GM21529 (cell line): ENCODE measurements around the gene SHISA2.

Experiments used
- ATAC-seq: cut with Tn5 transposase; IDR thresholded peaks from one replicate; pipeline ENCODE4 v1.9.1; 2021; ENCODE audit not compliant: unreplicated experiment

Gene SHISA2

DNA sequence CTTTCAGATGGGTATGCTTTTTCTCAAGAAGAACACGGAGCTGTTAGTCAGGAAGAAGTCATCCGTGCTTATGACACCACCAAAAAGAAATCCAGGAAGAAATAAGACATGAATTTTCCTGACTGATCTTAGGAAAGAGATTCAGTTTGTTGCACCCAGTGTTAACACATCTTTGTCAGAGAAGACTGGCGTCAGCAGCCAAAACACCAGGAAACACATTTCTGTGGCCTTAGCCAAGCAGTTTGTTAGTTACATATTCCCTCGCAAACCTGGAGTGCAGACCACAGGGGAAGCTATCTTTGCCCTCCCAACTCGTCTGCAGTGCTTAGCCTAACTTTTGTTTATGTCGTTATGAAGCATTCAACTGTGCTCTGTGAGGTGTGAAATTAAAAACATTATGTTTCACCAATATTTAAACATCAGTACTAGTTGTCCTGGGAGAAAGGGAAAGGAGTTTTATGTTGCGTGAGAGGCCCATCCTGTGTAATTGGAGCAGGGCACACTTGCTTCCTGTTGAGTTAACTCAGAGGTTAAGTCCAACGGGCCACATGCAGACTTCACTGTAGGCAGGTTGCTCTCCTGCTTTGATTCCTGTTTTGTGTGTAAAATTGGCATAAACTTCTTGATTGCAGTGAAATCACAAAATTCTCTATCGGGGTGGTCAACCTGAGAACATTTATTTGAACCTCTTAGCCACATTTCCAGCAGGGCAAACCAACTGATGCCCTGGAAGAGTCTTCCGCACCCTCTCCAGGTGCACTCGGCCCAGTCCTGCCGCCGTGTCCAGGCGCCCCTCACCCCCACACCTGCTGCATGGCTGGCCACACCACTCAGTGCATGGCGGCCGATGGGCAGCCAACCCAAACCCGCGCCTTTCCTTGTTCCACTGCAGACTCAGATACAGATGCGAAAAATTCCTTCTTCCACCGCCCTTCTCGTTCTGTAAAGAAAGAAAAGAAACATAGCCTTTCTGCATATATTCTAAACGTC, 31.6 kb downstream of the SHISA2 start:
- no peak for ATAC-seq

DNA sequence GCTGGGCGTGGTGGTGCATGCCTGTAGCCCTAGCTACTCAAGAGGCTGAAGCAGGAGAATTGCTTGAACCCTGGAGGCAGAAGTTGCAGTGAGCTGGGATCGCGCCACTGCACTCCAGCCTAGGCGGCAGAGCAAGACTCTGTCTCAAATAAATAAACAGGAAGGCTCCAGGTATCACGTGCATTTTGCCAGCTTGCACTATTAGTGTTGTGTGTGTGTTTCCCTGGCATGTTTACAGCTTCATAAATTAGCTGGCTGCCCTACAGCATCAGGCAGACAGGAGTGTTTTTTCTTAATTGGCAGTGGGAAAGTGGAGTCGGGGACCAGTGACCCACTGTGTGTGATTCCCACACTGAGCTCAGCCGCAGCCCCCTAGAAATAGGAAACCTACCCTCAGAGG, 32.6 kb downstream of the SHISA2 start:
- ATAC-seq: no peak

DNA sequence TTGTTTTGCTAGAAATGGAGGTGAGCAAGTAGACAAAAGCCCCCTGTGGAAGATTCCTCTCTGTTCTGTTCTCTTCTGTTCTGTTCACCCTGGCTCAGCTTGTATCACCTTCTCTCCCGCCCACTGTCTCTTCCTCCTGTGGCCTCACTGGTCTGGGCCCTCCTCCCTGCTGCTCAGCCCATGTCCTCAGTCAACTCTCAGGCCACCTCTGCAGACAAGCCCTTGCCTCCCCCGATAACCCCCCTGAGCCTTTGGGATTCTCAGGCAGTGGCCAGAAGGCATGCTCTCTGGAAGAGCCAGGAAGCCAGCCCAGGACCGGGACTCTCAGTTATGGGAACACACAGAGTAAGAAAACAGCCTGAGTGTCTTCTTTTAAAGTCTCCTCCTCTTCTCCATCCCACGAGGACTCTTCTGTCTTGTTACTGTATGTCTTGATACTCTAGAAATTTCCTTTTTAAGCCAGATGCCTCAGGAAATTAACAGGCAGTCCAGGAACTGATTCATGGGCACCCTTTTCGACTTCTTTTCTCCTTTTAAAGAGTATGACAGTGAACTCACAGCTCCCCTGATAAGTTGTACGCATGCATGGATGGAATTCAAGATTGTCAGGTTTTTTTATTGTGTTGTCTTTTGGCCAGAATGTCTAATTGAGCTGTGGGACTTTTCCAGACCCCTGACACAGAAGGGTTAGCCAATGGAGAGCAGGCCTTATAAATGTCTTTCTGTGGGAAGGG, 33.7 kb downstream of the SHISA2 start:
- ATAC-seq: no peak

DNA sequence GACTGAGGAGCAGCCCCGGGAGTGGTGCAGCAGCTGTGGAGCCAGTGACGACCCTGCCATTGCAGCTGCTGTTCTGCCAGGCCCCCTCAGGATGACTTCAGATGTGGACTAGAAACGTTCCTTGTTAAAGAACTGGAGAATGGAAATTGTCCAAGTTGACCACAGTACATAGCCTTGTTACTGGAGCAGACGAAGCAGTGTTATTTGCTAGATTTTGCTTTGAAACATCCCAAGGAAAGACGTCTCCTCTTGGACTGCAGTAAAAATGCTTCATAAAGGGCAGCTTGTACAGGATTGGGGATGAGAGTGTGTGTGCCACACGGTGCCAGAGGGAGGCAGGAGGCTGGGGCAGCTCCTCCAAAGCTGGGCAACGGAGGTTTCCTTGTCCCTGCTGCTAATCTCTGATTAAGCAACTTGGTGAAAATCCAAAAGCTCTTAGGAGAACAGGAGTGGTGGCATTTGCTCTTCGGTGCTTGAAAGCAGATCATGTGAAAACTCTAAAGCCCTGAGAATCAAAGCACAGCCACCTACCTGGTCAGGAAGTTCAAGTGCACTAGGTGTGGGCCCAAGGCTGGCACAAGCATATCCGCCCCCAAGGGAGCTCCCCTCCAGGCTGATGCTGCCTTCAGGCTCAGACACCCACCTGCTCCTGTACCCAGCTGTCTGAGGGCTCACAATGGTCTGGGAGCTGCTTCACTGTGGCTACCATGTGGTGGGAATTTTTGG, 34.5 kb downstream of the SHISA2 start:
- ATAC-seq: no peak

GRCh38 chr13:26016189-26016588, 35.6 kb downstream of the SHISA2 start:
- ATAC-seq: no peak

GRCh38 chr13:26015271-26016125, 36.3 kb downstream of the SHISA2 start:
- ATAC-seq: no peak

- no peak for ATAC-seq
Measured at GRCh38 chr13:26012995-26013394, 38.8 kb downstream of the SHISA2 start.

DNA sequence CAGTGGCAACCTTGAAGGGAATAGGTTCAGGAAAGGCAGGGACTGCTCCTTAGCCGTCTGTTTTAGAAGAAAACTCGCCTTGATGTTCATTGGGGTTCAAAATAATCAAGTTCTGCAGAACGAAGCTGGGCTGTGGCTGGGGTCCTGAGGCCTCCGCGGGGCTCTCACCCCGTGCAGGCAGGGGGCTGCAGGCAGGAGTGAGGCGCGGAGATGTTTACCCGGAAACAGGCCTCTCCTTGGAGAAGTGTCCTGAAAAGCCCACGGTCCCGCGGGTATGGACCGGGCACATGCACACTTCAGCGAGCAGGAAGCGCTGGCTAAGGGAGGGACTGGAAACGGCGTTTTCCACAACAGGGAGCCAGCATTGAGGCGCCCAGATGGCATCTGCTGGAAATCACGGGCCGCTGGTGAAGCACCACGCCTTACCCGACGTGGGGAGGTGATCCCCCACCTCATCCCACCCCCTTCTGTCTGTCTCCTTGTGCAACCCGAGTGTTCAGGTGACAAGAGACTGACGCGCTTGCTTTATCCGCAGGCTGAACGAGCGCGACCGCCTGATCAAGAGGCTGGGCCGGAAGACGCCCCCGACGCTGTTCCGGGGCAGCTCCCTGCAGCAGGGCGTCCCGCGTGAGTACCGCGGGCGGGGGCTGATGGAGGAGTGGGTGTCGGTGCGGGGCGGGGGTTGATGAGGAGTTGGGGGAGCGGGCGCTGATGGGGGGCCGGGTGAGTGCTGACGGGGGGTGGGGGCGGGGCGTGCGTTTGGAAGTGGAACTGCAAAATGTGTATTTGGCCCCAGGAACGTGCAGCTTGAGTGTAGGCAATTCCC, 39.6 kb downstream of the SHISA2 start:
- ATAC-seq: no peak

DNA sequence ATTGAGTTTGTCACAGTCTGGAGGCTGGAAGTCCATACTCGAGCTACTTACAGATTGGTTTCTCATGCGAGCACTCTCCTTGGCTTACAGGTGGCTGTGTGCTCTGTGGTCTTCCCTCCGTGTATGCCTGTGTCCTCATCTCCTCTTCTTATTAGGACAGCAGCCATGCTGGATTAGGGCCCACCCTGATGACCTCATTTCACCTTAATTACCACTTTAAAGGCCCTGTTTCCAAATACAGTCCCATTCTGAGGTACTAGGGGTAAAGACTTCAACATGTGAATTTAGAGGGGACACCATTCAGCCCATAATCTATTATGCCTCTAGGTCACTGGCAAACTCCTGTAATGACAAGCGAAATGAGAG, 40.6 kb downstream of the SHISA2 start:
- ATAC-seq: no peak

- no peak for ATAC-seq
Measured at GRCh38 chr13:26010487-26011207, 41.2 kb downstream of the SHISA2 start.

DNA sequence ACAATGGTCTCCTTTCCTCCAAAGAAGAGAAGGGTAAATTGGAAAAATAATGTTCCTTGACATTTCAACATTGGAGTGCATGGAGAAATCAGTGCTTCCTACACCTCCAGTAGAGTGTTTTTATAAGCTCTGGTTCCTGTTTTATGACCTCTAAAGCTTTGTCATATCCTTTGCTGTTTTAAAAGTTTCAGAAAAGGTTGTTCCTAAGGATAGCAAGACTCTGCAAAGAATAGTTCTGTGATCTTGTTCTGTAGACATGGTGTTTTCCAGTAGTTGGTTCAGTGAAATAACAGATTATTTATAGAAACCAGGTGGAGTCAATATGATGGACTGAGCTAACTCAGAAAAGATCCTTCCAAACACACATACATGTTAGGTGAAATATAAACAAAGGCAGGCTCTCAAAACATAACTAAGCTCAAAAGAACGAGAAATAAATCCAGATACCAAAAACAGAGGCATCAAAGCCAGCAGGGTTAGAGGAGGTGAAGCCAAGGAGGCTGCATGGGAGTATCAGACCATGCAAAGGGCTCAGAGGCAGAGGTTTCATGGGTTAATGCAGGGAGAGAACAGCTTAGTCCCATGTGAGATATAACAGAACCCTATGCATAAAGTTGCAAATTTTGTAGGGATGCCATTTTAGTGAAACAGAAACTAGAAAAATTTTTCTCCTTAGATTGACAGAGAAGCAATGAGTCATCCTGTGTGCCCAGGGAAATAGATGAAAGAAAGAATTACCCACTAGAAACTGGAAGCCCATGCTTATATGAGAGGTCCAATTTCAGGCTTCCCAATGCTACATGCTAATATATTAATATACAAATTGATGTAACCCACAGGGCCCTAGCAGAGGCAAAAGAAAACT, 44.3 kb downstream of the SHISA2 start:
- no peak for ATAC-seq
